HG02938 (cell line): ENCODE measurements around the gene TPST2.

Experiments
- ATAC-seq: cut with Tn5 transposase; IDR thresholded peaks from one replicate; pipeline ENCODE4 v1.9.1; 2021; ENCODE audit warnings: mild to moderate bottlenecking, moderate library complexity; ENCODE audit not compliant: unreplicated experiment

Gene TPST2

GRCh38 chr22:26581633-26582168 is 8.2 kb downstream of the TPST2 start:
- ATAC-seq: no peak

- no peak for ATAC-seq
Measured at GRCh38 chr22:26581026-26581425, 8.9 kb downstream of the TPST2 start.

- no peak for ATAC-seq
Measured at GRCh38 chr22:26580240-26580962, 9.5 kb downstream of the TPST2 start.

- ATAC-seq: no peak
Measured at GRCh38 chr22:26579331-26579886, 10.5 kb downstream of the TPST2 start.

- ATAC-seq: no peak
Measured at GRCh38 chr22:26577081-26577480, 12.9 kb downstream of the TPST2 start.

- ATAC-seq: no peak
Measured at GRCh38 chr22:26576026-26576680, 13.8 kb downstream of the TPST2 start.

GRCh38 chr22:26574001-26574723 is 15.8 kb downstream of the TPST2 start:
- no peak for ATAC-seq

GRCh38 chr22:26573026-26573662 is 16.8 kb downstream of the TPST2 start:
- no peak for ATAC-seq

GRCh38 chr22:26570864-26571525 is 18.9 kb downstream of the TPST2 start:
- ATAC-seq: no peak

- ATAC-seq: no peak
Measured at GRCh38 chr22:26570115-26570514, 19.8 kb downstream of the TPST2 start.

- no peak for ATAC-seq
Measured at GRCh38 chr22:26568207-26568706, 21.7 kb downstream of the TPST2 start.

- no peak for ATAC-seq
Measured at GRCh38 chr22:26567610-26568009, 22.3 kb downstream of the TPST2 start.

- ATAC-seq: no peak
Measured at GRCh38 chr22:26566994-26567393, 22.9 kb downstream of the TPST2 start.

- no peak for ATAC-seq
Measured at GRCh38 chr22:26565889-26566288, 24.0 kb downstream of the TPST2 start.

- ATAC-seq: no peak
Measured at GRCh38 chr22:26565181-26565580, 24.8 kb downstream of the TPST2 start.

- no peak for ATAC-seq
Measured at GRCh38 chr22:26564672-26565071, 25.3 kb downstream of the TPST2 start.

GRCh38 chr22:26564181-26564580 is 25.8 kb downstream of the TPST2 start:
- ATAC-seq: no peak

- no peak for ATAC-seq
Measured at GRCh38 chr22:26563022-26563421, 26.9 kb downstream of the TPST2 start.

GRCh38 chr22:26561756-26562417 is 28.0 kb downstream of the TPST2 start:
- ATAC-seq: no peak
